GM23338 (cell line): ENCODE results near the gene USP49. TPM values are rescaled to one million over a fixed set of nuclear protein-coding genes. Genes with fewer than 3 reads are reported as not detected.
A peak's percentile ranks its signal among the peaks of the same experiment; 100 is the strongest.

Experiments
- ATAC-seq: fragments of 200-7000 bp; cut with Tn5 transposase; 3 replicates; pipeline ENCODE4 v1.9.1; 2020
- DNase-seq: peaks from one replicate; pipeline ENCODE4 v3.0.0-alpha.2; 2015; ENCODE audit warnings: low spot score
- H2AFZ ChIP-seq: fragments of 200-600 bp; sonication (generic); 2 replicates; pipeline ENCODE4 v1.8.0; 2016; ENCODE audit warnings: antibody characterized with exemption, mild to moderate bottlenecking, moderate library complexity
- H3F3A ChIP-seq: fragments of 200-600 bp; sonication (generic); replicated peaks from 2 replicates; pipeline ENCODE4 v1.8.0; 2017; ENCODE audit warnings: antibody characterized with exemption, mixed run types, low read depth
- H3K27ac ChIP-seq: fragments of 200-600 bp; sonication (generic); 2 replicates; pipeline ENCODE4 v1.6.1; 2016; ENCODE audit warnings: low read depth
- H3K27me3 ChIP-seq: fragments of 200-600 bp; sonication (generic); 2 replicates; pipeline ENCODE4 v1.8.0; 2016; ENCODE audit warnings: mild to moderate bottlenecking, mixed run types, moderate library complexity; ENCODE audit not compliant: insufficient read depth
- H3K36me3 ChIP-seq: fragments of 200-600 bp; sonication (generic); 2 replicates; pipeline ENCODE4 v1.8.0; 2016; ENCODE audit warnings: mild to moderate bottlenecking; ENCODE audit not compliant: insufficient read depth
- H3K4me1 ChIP-seq: fragments of 200-600 bp; sonication (generic); 2 replicates; pipeline ENCODE4 v1.8.0; 2016; ENCODE audit warnings: mild to moderate bottlenecking, moderate library complexity; ENCODE audit not compliant: insufficient read depth
- H3K4me2 ChIP-seq: fragments of 200-600 bp; sonication (generic); 2 replicates; pipeline ENCODE4 v1.7.1; 2017; ENCODE audit warnings: mixed run types
- H3K4me3 ChIP-seq: fragments of 200-600 bp; sonication (generic); 2 replicates; pipeline ENCODE4 v1.6.1; 2016; ENCODE audit warnings: mixed run types
- H3K79me2 ChIP-seq: fragments of 200-600 bp; sonication (generic); replicated peaks from 2 replicates; pipeline ENCODE4 v1.8.0; 2017; ENCODE audit warnings: mild to moderate bottlenecking; ENCODE audit not compliant: insufficient read depth
- H3K9me2 ChIP-seq: fragments of 200-600 bp; sonication (generic); 2 replicates; pipeline ENCODE4 v1.8.0; 2017; ENCODE audit not compliant: insufficient read depth
- H4K20me1 ChIP-seq: fragments of 200-600 bp; sonication (generic); replicated peaks from 2 replicates; pipeline ENCODE4 v1.8.0; 2017; ENCODE audit warnings: mild to moderate bottlenecking; ENCODE audit not compliant: insufficient read depth
- H3K27ac Mint-ChIP-seq: 2 replicates; pipeline ENCODE4 v1.8.0; 2020; ENCODE audit warnings: inconsistent platforms, mild to moderate bottlenecking, moderate library complexity, mixed read lengths
- H3K27me3 Mint-ChIP-seq: 3 replicates; pipeline ENCODE4 v1.8.0; 2022; ENCODE audit warnings: low read depth, mild to moderate bottlenecking, moderate library complexity, mixed read lengths, inconsistent platforms; ENCODE audit not compliant: insufficient read depth, poor library complexity
- H3K36me3 Mint-ChIP-seq: 3 replicates; pipeline ENCODE4 v1.8.0; 2021; ENCODE audit warnings: low read depth, mild to moderate bottlenecking, inconsistent platforms, moderate library complexity, mixed read lengths
- H3K4me1 Mint-ChIP-seq: 3 replicates; pipeline ENCODE4 v1.8.0; 2020; ENCODE audit warnings: mild to moderate bottlenecking, inconsistent platforms, mixed read lengths
- H3K4me3 Mint-ChIP-seq: 3 replicates; pipeline ENCODE4 v1.8.0; 2021; ENCODE audit warnings: moderate library complexity, mild to moderate bottlenecking, inconsistent platforms, mixed read lengths
- H3K9me3 Mint-ChIP-seq: 3 replicates; pipeline ENCODE4 v1.8.0; 2020; ENCODE audit warnings: moderate library complexity, mild to moderate bottlenecking, inconsistent platforms, mixed read lengths
- CREB1 ChIP-seq: fragments of 250-450 bp; sonication (Bioruptor Pico); IDR thresholded peaks from 2 replicates; pipeline ENCODE4 v1.5.0; 2020; ENCODE audit warnings: low read depth, mild to moderate bottlenecking, moderate library complexity
- EZH2 ChIP-seq: fragments of 200-600 bp; sonication (generic); IDR thresholded peaks from one replicate; pipeline ENCODE4 v1.8.0; 2017; ENCODE audit warnings: antibody characterized with exemption, mild to moderate bottlenecking, low read depth; ENCODE audit not compliant: unreplicated experiment
- EZH2phosphoT487 ChIP-seq: fragments of 200-600 bp; sonication (generic); IDR thresholded peaks from one replicate; pipeline ENCODE4 v1.8.1; 2018; ENCODE audit warnings: antibody characterized with exemption; ENCODE audit not compliant: unreplicated experiment
- JUNB ChIP-seq: IDR thresholded peaks from one replicate; pipeline ENCODE4 v1.6.1; 2016; ENCODE audit warnings: antibody characterized with exemption; ENCODE audit not compliant: unreplicated experiment
- NANOG ChIP-seq: IDR thresholded peaks from 2 replicates; pipeline ENCODE4 v1.6.1; 2016; ENCODE audit warnings: antibody characterized with exemption, borderline replicate concordance
- POLR2AphosphoS5 ChIP-seq: IDR thresholded peaks from 2 replicates; pipeline ENCODE4 v1.6.1; 2016; ENCODE audit warnings: antibody characterized with exemption, low read depth
- STAT1 ChIP-seq: IDR thresholded peaks from one replicate; pipeline ENCODE4 v1.6.1; 2016; ENCODE audit warnings: antibody characterized with exemption; ENCODE audit not compliant: unreplicated experiment
- ZNF114 ChIP-seq: fragments of 250-450 bp; sonication (Bioruptor Pico); IDR thresholded peaks from 2 replicates; pipeline ENCODE4 v1.5.0; 2020; ENCODE audit warnings: mild to moderate bottlenecking, moderate library complexity
- ZNF331 ChIP-seq: fragments of 250-450 bp; sonication (Bioruptor Pico); IDR thresholded peaks from 2 replicates; pipeline ENCODE4 v1.5.0; 2020; ENCODE audit warnings: low read depth, mild to moderate bottlenecking, moderate library complexity
- ZNF462 ChIP-seq: fragments of 250-450 bp; sonication (Bioruptor Pico); IDR thresholded peaks from 2 replicates; pipeline ENCODE4 v1.5.0; 2020; ENCODE audit warnings: mild to moderate bottlenecking, moderate library complexity
- polyA plus RNA-seq: library from polyadenylated mRNA; unstranded; fragments of >200 nt; fragmentation: Nextera tagmentation; extraction: Ambion mirVana; gene quantifications from 2 replicates; pipeline ENCODE4 v1.2.1, GENCODE V29; 2016
- total RNA-seq: library from RNA; depleted of rRNA; stranded (reverse); fragments of >200 nt; shearing (Covaris generic); gene quantifications from 2 replicates; pipeline ENCODE4 v1.2.3, GENCODE V29; 2014
- TF ChIP-seq, protein P1 (sequence below): IDR thresholded peaks from 2 replicates; pipeline ENCODE4 v1.6.1; 2016; ENCODE audit warnings: antibody characterized with exemption
- TF ChIP-seq, protein P2 (sequence below), 2 experiments: fragments of 200-600 bp in 1 of 2; sonication (generic) in 1 of 2; conservative IDR thresholded peaks; 2 replicates each; pipeline versions ENCODE4 v1.5.1 to v1.6.1; 2016 to 2017; ENCODE audit warnings: antibody characterized with exemption in 2 of 2, low read depth in 2 of 2, mild to moderate bottlenecking in 2 of 2, moderate library complexity in 1 of 2
- TF ChIP-seq, protein P3 (sequence below): IDR thresholded peaks from one replicate; pipeline ENCODE4 v1.6.1; 2018; ENCODE audit warnings: antibody characterized with exemption; ENCODE audit not compliant: unreplicated experiment

USP49 gene
- total and polyA plus RNA-seq, 2 experiments from 2014 or later = 5.9 to 21.5 TPM

- TF ChIP-seq ZNF462 (CRISPR knock-in tag) (no peak), CREB1 (CRISPR knock-in tag) (no peak)
Measured at GRCh38 chr6:41757271-41757670, 137.9 kb downstream of the USP49 start (continued).

DNA sequence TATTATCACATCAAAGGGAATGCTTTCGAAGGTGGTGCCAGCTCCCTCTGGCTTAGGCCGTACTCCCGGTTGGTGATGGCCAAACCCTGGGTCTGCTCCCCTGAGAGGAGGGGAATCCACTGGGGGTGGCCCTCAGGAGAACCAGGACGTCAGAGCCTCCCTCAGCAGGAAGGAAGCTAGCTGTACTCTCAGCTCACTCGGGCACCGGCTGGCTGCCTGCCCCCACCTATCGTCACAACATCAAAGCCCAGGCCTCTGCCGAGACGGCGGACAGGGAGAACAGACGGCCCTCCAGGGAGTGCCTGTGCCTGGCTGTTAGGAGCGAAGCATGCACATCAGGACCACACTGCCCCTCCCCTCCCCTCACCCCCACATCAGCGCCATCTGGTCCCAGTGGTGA, 138.8 kb downstream of the USP49 start:
- H3K36me3 ChIP-seq = no peaks in the 10 kb centered on the region
- no peak for DNase-seq
- Mint-ChIP-seq H3K9me3 (no peaks in the 10 kb centered on the region), H3K36me3 (no peaks in the 10 kb centered on the region), H3K4me1 (peaks cover 7% of the 10 kb centered on the region), H3K27me3 (peaks cover 15% of the 10 kb centered on the region), H3K27ac (no peak overlapping the region), H3K4me3 (no peak overlapping the region)
- no peaks in the 10 kb centered on the region for H3K4me1 ChIP-seq
- ATAC-seq = peak; percentile 62
- H3K79me2 ChIP-seq = no peaks in the 10 kb centered on the region
- no peak overlapping the region for H3K4me2 ChIP-seq
- no peaks in the 10 kb centered on the region for H3K27me3 ChIP-seq
- H3F3A ChIP-seq = no peaks in the 10 kb centered on the region
- H2AFZ ChIP-seq = 0 out of 2 replicates have a peak overlapping the region, but pooled peaks have one; percentile 3
- H4K20me1 ChIP-seq = no peaks in the 10 kb centered on the region
- H3K4me3 ChIP-seq = no peak overlapping the region
- no peaks in the 10 kb centered on the region for H3K9me2 ChIP-seq
- H3K27ac ChIP-seq = no peak overlapping the region
- TF ChIP-seq, protein P1, sequence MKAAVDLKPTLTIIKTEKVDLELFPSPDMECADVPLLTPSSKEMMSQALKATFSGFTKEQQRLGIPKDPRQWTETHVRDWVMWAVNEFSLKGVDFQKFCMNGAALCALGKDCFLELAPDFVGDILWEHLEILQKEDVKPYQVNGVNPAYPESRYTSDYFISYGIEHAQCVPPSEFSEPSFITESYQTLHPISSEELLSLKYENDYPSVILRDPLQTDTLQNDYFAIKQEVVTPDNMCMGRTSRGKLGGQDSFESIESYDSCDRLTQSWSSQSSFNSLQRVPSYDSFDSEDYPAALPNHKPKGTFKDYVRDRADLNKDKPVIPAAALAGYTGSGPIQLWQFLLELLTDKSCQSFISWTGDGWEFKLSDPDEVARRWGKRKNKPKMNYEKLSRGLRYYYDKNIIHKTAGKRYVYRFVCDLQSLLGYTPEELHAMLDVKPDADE = no peak
- TF ChIP-seq, protein P2, sequence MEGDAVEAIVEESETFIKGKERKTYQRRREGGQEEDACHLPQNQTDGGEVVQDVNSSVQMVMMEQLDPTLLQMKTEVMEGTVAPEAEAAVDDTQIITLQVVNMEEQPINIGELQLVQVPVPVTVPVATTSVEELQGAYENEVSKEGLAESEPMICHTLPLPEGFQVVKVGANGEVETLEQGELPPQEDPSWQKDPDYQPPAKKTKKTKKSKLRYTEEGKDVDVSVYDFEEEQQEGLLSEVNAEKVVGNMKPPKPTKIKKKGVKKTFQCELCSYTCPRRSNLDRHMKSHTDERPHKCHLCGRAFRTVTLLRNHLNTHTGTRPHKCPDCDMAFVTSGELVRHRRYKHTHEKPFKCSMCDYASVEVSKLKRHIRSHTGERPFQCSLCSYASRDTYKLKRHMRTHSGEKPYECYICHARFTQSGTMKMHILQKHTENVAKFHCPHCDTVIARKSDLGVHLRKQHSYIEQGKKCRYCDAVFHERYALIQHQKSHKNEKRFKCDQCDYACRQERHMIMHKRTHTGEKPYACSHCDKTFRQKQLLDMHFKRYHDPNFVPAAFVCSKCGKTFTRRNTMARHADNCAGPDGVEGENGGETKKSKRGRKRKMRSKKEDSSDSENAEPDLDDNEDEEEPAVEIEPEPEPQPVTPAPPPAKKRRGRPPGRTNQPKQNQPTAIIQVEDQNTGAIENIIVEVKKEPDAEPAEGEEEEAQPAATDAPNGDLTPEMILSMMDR (conservative IDR thresholded peaks at IDR 0.05; ENCODE audit: low read depth in 2 of 2) = no peak
- no peak for TF ChIP-seq NANOG
- no peak for TF ChIP-seq EZH2
- TF ChIP-seq, protein P3, sequence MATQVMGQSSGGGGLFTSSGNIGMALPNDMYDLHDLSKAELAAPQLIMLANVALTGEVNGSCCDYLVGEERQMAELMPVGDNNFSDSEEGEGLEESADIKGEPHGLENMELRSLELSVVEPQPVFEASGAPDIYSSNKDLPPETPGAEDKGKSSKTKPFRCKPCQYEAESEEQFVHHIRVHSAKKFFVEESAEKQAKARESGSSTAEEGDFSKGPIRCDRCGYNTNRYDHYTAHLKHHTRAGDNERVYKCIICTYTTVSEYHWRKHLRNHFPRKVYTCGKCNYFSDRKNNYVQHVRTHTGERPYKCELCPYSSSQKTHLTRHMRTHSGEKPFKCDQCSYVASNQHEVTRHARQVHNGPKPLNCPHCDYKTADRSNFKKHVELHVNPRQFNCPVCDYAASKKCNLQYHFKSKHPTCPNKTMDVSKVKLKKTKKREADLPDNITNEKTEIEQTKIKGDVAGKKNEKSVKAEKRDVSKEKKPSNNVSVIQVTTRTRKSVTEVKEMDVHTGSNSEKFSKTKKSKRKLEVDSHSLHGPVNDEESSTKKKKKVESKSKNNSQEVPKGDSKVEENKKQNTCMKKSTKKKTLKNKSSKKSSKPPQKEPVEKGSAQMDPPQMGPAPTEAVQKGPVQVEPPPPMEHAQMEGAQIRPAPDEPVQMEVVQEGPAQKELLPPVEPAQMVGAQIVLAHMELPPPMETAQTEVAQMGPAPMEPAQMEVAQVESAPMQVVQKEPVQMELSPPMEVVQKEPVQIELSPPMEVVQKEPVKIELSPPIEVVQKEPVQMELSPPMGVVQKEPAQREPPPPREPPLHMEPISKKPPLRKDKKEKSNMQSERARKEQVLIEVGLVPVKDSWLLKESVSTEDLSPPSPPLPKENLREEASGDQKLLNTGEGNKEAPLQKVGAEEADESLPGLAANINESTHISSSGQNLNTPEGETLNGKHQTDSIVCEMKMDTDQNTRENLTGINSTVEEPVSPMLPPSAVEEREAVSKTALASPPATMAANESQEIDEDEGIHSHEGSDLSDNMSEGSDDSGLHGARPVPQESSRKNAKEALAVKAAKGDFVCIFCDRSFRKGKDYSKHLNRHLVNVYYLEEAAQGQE = no peak
- no peak for TF ChIP-seq ZNF114 (CRISPR knock-in tag)
- TF ChIP-seq STAT1 = no peak
- TF ChIP-seq POLR2AphosphoS5 = no peak
- TF ChIP-seq EZH2phosphoT487 = no peak
- TF ChIP-seq ZNF331 = no peak
- no peak for TF ChIP-seq JUNB
